ENCODE data around the gene HGS. TPM values are rescaled to one million over a fixed set of nuclear protein-coding genes. Genes with fewer than 3 reads are reported as not detected.
A peak's percentile ranks its signal among the peaks of the same experiment; 100 is the strongest.

HGS gene
- total and polyA plus RNA-seq, 2 of the 13 experiments (the other 11 are each of a cell fraction or from before 2014, with no cell fraction given), result 73.3 to 78.1 TPM

DNA sequence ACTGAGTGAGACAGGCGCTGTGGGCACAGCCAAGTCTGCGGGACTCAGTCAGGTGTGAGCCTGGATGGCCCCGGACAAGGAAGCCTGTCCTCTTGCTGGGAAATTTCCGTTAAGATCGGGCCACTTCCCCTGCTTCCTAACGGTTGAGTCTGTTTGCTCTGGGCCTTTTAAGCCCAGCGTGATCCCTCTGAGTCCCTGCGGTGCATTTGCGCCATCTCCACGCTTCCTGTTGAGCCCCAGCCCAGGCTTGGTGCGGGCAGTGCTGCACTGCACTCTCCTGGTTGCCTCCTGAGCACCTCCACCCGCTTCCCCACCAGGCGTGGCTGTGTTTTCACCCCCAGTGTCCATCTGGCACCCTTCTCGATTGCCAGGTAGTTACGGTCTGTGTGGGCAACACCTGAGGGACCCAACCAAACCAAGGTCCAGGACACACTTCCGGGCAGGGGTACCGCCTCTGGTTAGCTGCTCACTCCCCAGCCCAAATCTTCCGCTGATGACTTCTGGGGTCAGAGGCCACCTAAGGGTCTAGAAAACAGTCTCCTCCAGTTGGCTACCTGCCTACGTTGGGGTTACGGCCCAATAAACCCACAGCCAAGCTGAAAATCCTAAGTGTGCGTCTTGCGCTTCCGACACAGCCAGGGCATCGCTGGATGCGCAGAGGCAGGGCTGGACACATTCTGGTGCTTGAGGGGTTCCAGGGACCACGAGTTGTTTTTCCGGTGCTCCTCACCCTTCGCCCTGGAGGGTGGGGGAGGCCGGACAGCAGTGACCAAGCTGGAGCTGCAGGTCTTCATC, 26.9 kb downstream of the HGS start (continued):
- TF ChIP-seq, protein P1, sequence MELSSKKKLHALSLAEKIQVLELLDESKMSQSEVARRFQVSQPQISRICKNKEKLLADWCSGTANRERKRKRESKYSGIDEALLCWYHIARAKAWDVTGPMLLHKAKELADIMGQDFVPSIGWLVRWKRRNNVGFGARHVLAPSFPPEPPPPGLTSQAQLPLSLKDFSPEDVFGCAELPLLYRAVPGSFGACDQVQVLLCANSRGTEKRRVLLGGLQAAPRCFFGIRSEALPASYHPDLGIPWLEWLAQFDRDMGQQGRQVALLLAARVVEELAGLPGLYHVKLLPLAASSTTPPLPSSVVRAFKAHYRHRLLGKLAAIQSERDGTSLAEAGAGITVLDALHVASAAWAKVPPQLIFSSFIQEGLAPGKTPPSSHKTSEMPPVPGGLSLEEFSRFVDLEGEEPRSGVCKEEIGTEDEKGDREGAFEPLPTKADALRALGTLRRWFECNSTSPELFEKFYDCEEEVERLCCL (CRISPR knock-in tag; IDR thresholded peaks at IDR 0.05; ENCODE audit: borderline replicate concordance), result no peak
- TF ChIP-seq ZNF530 (CRISPR knock-in tag; IDR thresholded peaks at IDR 0.05; ENCODE audit: low read depth) (no peak), ZNF510 (CRISPR knock-in tag; IDR thresholded peaks at IDR 0.05; ENCODE audit: low read depth) (no peak), NKX3-1 (CRISPR knock-in tag; IDR thresholded peaks at IDR 0.05) (no peak), ESRRA (CRISPR knock-in tag; IDR thresholded peaks at IDR 0.05; ENCODE audit: low read depth) (no peak), ZNF205 (CRISPR knock-in tag; IDR thresholded peaks at IDR 0.05) (0 out of 2 replicates have a peak, but pooled peaks have one; percentile 25), GATA4 (IDR thresholded peaks at IDR 0.05; ENCODE audit: borderline replicate concordance, low read depth) (no peak), ZNF629 (CRISPR knock-in tag; conservative IDR thresholded peaks at IDR 0.05) (no peak), NR2F6 (IDR thresholded peaks at IDR 0.05) (no peak), NR2F6 (CRISPR knock-in tag; IDR thresholded peaks at IDR 0.05) (no peak)
- TF ChIP-seq, protein P2, sequence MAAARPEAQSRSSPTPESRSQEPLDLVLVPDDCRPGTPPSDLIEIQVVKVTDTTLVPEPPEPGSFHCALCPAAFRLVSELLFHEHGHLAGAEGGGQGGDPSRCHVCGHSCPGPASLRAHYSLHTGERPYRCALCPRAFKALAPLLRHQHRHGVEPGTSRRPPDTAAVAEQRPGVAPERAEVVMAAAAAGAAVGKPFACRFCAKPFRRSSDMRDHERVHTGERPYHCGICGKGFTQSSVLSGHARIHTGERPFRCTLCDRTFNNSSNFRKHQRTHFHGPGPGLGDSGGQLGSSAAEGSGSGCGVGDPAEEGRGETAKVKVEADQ (CRISPR knock-in tag; IDR thresholded peaks at IDR 0.05; ENCODE audit: borderline replicate concordance), result no peak
- TF ChIP-seq, protein P3, sequence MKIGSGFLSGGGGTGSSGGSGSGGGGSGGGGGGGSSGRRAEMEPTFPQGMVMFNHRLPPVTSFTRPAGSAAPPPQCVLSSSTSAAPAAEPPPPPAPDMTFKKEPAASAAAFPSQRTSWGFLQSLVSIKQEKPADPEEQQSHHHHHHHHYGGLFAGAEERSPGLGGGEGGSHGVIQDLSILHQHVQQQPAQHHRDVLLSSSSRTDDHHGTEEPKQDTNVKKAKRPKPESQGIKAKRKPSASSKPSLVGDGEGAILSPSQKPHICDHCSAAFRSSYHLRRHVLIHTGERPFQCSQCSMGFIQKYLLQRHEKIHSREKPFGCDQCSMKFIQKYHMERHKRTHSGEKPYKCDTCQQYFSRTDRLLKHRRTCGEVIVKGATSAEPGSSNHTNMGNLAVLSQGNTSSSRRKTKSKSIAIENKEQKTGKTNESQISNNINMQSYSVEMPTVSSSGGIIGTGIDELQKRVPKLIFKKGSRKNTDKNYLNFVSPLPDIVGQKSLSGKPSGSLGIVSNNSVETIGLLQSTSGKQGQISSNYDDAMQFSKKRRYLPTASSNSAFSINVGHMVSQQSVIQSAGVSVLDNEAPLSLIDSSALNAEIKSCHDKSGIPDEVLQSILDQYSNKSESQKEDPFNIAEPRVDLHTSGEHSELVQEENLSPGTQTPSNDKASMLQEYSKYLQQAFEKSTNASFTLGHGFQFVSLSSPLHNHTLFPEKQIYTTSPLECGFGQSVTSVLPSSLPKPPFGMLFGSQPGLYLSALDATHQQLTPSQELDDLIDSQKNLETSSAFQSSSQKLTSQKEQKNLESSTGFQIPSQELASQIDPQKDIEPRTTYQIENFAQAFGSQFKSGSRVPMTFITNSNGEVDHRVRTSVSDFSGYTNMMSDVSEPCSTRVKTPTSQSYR (CRISPR knock-in tag; IDR thresholded peaks at IDR 0.05; ENCODE audit: borderline replicate concordance), result no peak
- TF ChIP-seq, protein P4, sequence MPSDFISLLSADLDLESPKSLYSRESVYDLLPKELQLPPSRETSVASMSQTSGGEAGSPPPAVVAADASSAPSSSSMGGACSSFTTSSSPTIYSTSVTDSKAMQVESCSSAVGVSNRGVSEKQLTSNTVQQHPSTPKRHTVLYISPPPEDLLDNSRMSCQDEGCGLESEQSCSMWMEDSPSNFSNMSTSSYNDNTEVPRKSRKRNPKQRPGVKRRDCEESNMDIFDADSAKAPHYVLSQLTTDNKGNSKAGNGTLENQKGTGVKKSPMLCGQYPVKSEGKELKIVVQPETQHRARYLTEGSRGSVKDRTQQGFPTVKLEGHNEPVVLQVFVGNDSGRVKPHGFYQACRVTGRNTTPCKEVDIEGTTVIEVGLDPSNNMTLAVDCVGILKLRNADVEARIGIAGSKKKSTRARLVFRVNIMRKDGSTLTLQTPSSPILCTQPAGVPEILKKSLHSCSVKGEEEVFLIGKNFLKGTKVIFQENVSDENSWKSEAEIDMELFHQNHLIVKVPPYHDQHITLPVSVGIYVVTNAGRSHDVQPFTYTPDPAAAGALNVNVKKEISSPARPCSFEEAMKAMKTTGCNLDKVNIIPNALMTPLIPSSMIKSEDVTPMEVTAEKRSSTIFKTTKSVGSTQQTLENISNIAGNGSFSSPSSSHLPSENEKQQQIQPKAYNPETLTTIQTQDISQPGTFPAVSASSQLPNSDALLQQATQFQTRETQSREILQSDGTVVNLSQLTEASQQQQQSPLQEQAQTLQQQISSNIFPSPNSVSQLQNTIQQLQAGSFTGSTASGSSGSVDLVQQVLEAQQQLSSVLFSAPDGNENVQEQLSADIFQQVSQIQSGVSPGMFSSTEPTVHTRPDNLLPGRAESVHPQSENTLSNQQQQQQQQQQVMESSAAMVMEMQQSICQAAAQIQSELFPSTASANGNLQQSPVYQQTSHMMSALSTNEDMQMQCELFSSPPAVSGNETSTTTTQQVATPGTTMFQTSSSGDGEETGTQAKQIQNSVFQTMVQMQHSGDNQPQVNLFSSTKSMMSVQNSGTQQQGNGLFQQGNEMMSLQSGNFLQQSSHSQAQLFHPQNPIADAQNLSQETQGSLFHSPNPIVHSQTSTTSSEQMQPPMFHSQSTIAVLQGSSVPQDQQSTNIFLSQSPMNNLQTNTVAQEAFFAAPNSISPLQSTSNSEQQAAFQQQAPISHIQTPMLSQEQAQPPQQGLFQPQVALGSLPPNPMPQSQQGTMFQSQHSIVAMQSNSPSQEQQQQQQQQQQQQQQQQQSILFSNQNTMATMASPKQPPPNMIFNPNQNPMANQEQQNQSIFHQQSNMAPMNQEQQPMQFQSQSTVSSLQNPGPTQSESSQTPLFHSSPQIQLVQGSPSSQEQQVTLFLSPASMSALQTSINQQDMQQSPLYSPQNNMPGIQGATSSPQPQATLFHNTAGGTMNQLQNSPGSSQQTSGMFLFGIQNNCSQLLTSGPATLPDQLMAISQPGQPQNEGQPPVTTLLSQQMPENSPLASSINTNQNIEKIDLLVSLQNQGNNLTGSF (CRISPR knock-in tag; IDR thresholded peaks at IDR 0.05), result no peak
- TF ChIP-seq, protein P5, sequence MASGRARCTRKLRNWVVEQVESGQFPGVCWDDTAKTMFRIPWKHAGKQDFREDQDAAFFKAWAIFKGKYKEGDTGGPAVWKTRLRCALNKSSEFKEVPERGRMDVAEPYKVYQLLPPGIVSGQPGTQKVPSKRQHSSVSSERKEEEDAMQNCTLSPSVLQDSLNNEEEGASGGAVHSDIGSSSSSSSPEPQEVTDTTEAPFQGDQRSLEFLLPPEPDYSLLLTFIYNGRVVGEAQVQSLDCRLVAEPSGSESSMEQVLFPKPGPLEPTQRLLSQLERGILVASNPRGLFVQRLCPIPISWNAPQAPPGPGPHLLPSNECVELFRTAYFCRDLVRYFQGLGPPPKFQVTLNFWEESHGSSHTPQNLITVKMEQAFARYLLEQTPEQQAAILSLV (CRISPR knock-in tag; IDR thresholded peaks at IDR 0.05; ENCODE audit: borderline replicate concordance), result no peak
